ENCODE data around the gene PLEKHM3. TPM values are rescaled to one million over a fixed set of nuclear protein-coding genes. Genes with fewer than 3 reads are reported as not detected.

PLEKHM3 gene
- total and polyA plus RNA-seq, 2 of the 13 experiments (the other 11 are each of a cell fraction or from before 2014, with no cell fraction given) = 4.5 to 4.7 TPM

GRCh38 chr2:207847807-207848544 lies 177.4 kb downstream of the PLEKHM3 start (continued):
- TF ChIP-seq ZNF382 (CRISPR knock-in tag; IDR thresholded peaks at IDR 0.05; ENCODE audit: borderline replicate concordance) = no peak
- peak; percentile 81; the same call in 1 of the 2 replicates for TF ChIP-seq ZNF205 (CRISPR knock-in tag; IDR thresholded peaks at IDR 0.05)
- TF ChIP-seq SOX6 (IDR thresholded peaks at IDR 0.05) = no peak
- TF ChIP-seq SOX6 (CRISPR knock-in tag; IDR thresholded peaks at IDR 0.05) = peak; percentile 95
- 0 out of 2 replicates have a peak, but pooled peaks have one; percentile 14 for TF ChIP-seq CREB3 (CRISPR knock-in tag; IDR thresholded peaks at IDR 0.05)
- peak; percentile 25; the same call in 1 of the 2 replicates for TF ChIP-seq MXD4 (CRISPR knock-in tag; IDR thresholded peaks at IDR 0.05)
- no peak for TF ChIP-seq MBNL3 (CRISPR knock-in tag; conservative IDR thresholded peaks at IDR 0.05)
- peak; percentile 75; the same call in 1 of the 2 replicates for TF ChIP-seq ZNF292 (CRISPR knock-in tag; IDR thresholded peaks at IDR 0.05; ENCODE audit: borderline replicate concordance, low read depth)
- 0 out of 2 replicates have a peak, but pooled peaks have one; percentile 55 for TF ChIP-seq AKAP8 (CRISPR knock-in tag; IDR thresholded peaks at IDR 0.05)
- TF ChIP-seq ZNF816 (CRISPR knock-in tag; IDR thresholded peaks at IDR 0.05; ENCODE audit: borderline replicate concordance) = no peak
- peak; percentile 50 for TF ChIP-seq BCL3 (CRISPR knock-in tag; IDR thresholded peaks at IDR 0.05)
- TF ChIP-seq ZBTB33 (CRISPR knock-in tag; IDR thresholded peaks at IDR 0.05) = peak; percentile 69
- TF ChIP-seq TERF1 (CRISPR knock-in tag; IDR thresholded peaks at IDR 0.05) = no peak
- TF ChIP-seq MATR3 (CRISPR knock-in tag; IDR thresholded peaks at IDR 0.05) = no peak
- no peak for TF ChIP-seq PREB (CRISPR knock-in tag; IDR thresholded peaks at IDR 0.05)
- no peak for TF ChIP-seq XBP1 (CRISPR knock-in tag; IDR thresholded peaks at IDR 0.05)
- no peak for TF ChIP-seq U2AF1 (optimal IDR thresholded peaks at IDR 0.05; ENCODE audit: low read depth, low read length)

Measured in HepG2 (cell line).